A549 (cell line): ENCODE data around the gene FGF4. TPM values are rescaled to one million over a fixed set of nuclear protein-coding genes. Genes with fewer than 3 reads are reported as not detected.
A peak's percentile ranks its signal among the peaks of the same experiment; 100 is the strongest.

Experiments
- ATAC-seq, 2 experiments: fragments of 200-7000 bp in 1 of 2; fragments of >200 bp in 1 of 2; cut with Nextera tagmentation in 1 of 2; cut with Tn5 transposase in 1 of 2; 3 replicates each; pipeline versions ENCODE4 v1.8.0 to v1.9.1; 2018 to 2020; ENCODE audit warnings: mild to moderate bottlenecking in 1 of 2, moderate library complexity in 1 of 2
- CTCF ChIA-PET: fragments of 300-600 bp; sonication (Branson Sonifier 250); formaldehyde crosslinking; extraction: SDS; loops from one replicate; lab custom pipeline; 2021; ENCODE audit warnings: antibody characterized with exemption, inconsistent platforms; lab: Yijun Ruan, JAX
- POLR2A ChIA-PET: fragments of 350-600 bp; formaldehyde crosslinking; extraction: SDS; loops from one replicate; lab custom pipeline; 2021; ENCODE audit warnings: antibody characterized with exemption, inconsistent platforms; lab: Yijun Ruan, JAX
- DNase-seq, 2 experiments: peaks; one replicate each; pipeline versions ENCODE4 v3.0.0 to v3.0.0-alpha.2; 2011 to 2016; ENCODE audit warnings: low read depth in 1 of 2, low spot score in 1 of 2
- FAIRE-seq: peaks from 2 replicates; lab custom pipeline; 2011; peaks lifted over from hg19 to GRCh38; lab: Jason Lieb, UNC
- H3K27ac ChIP-seq, 2 experiments: fragments of >200 bp; sonication (Bioruptor Twin); formaldehyde crosslinking; 3 replicates each; pipeline ENCODE4 v1.5.1; 2016 to 2017
- H3K4me1 ChIP-seq: fragments of >200 bp; sonication (Bioruptor Twin); formaldehyde crosslinking; 3 replicates; pipeline ENCODE4 v1.6.1; 2016
- H3K4me2 ChIP-seq: fragments of >200 bp; sonication (Bioruptor Twin); formaldehyde crosslinking; 3 replicates; pipeline ENCODE4 v1.6.1; 2016
- H3K4me3 ChIP-seq: fragments of >200 bp; sonication (Bioruptor Twin); formaldehyde crosslinking; 3 replicates; pipeline ENCODE4 v1.5.1; 2016
- H3K9me3 ChIP-seq: fragments of >200 bp; sonication (Bioruptor Twin); formaldehyde crosslinking; 3 replicates; pipeline ENCODE4 v1.6.1; 2016
- CBX8 ChIP-seq: fragments of 200-600 bp; sonication (generic); IDR thresholded peaks from 2 replicates; pipeline ENCODE4 v1.6.1; 2016
- EP300 ChIP-seq, 2 experiments: fragments of >200 bp; sonication (Bioruptor Twin); formaldehyde crosslinking; IDR thresholded peaks; 2 replicates in 1 of 2; 3 replicates in 1 of 2; pipeline ENCODE4 v1.6.1; 2016 to 2017
- FOXS1 ChIP-seq: fragments of 250-450 bp; sonication (Bioruptor Pico); IDR thresholded peaks from 2 replicates; pipeline ENCODE4 v1.5.0; 2020; ENCODE audit warnings: mild to moderate bottlenecking, moderate library complexity
- HEYL ChIP-seq: fragments of 250-450 bp; sonication (Bioruptor Pico); IDR thresholded peaks from 2 replicates; pipeline ENCODE4 v1.8.0; 2021; ENCODE audit warnings: mild to moderate bottlenecking, moderate library complexity
- HMGXB4 ChIP-seq: fragments of 250-450 bp; sonication (Bioruptor Pico); IDR thresholded peaks from 2 replicates; pipeline ENCODE4 v1.5.0; 2021; ENCODE audit warnings: mild to moderate bottlenecking, moderate library complexity, borderline replicate concordance
- HOXB13 ChIP-seq: fragments of 250-450 bp; sonication (Bioruptor Pico); IDR thresholded peaks from 2 replicates; pipeline ENCODE4 v1.5.0; 2020; ENCODE audit warnings: low read depth, mild to moderate bottlenecking, moderate library complexity
- JUN ChIP-seq, 2 experiments: fragments of >200 bp; sonication (Bioruptor Twin); formaldehyde crosslinking; IDR thresholded peaks; 2 replicates in 1 of 2; 3 replicates in 1 of 2; pipeline ENCODE4 v1.6.1; 2016 to 2017
- JUNB ChIP-seq: fragments of >200 bp; sonication (Bioruptor Twin); formaldehyde crosslinking; IDR thresholded peaks from 2 replicates; pipeline ENCODE4 v1.6.1; 2016
- KDM1A ChIP-seq: fragments of 200-600 bp; sonication (generic); IDR thresholded peaks from 2 replicates; pipeline ENCODE4 v1.6.1; 2016; ENCODE audit warnings: low read depth, mild to moderate bottlenecking
- MAX ChIP-seq: IDR thresholded peaks from 2 replicates; pipeline ENCODE4 v1.6.1; 2012
- MAZ ChIP-seq: fragments of 150-350 bp; IDR thresholded peaks from 2 replicates; pipeline ENCODE4 v1.6.1; 2014; ENCODE audit warnings: antibody characterized with exemption, low read depth, low read length, borderline replicate concordance
- MYC ChIP-seq: IDR thresholded peaks from 2 replicates; pipeline ENCODE4 v1.6.1; 2012; ENCODE audit warnings: mild to moderate bottlenecking, inconsistent platforms, low read length, improper control_type of control experiment, borderline replicate concordance
- NR3C1 ChIP-seq: fragments of >200 bp; sonication (Bioruptor Twin); formaldehyde crosslinking; IDR thresholded peaks from 3 replicates; pipeline ENCODE4 v1.6.1; 2017
- PBX3 ChIP-seq: IDR thresholded peaks from 2 replicates; pipeline ENCODE4 v1.6.1; 2012
- PHF8 ChIP-seq: fragments of 200-600 bp; sonication (generic); IDR thresholded peaks from 2 replicates; pipeline ENCODE4 v1.6.1; 2016; ENCODE audit warnings: low read depth, mild to moderate bottlenecking, antibody characterized with exemption, moderate library complexity, borderline replicate concordance
- POLR2AphosphoS2 ChIP-seq: conservative IDR thresholded peaks from 2 replicates; pipeline ENCODE4 v1.6.1; 2012; ENCODE audit warnings: low read length, improper control_type of control experiment, inconsistent platforms
- RFX5 ChIP-seq: fragments of 450-650 bp; IDR thresholded peaks from 2 replicates; pipeline ENCODE4 v1.7.1; 2014; ENCODE audit warnings: antibody characterized with exemption, mild to moderate bottlenecking, moderate library complexity
- SREBF2 ChIP-seq: fragments of 450-650 bp; IDR thresholded peaks from 2 replicates; pipeline ENCODE4 v1.6.1; 2014; ENCODE audit warnings: mild to moderate bottlenecking, moderate library complexity
- ZC3H11A ChIP-seq: fragments of 450-650 bp; IDR thresholded peaks from 2 replicates; pipeline ENCODE4 v1.6.1; 2014; ENCODE audit warnings: antibody characterized with exemption, mild to moderate bottlenecking
- ZNF302 ChIP-seq: fragments of 250-450 bp; sonication (Bioruptor Pico); IDR thresholded peaks from 2 replicates; pipeline ENCODE4 v1.9.0; 2021; ENCODE audit warnings: inconsistent platforms, mild to moderate bottlenecking, moderate library complexity
- ZSCAN20 ChIP-seq: fragments of 250-450 bp; sonication (Bioruptor Pico); IDR thresholded peaks from 2 replicates; pipeline ENCODE4 v1.8.0; 2022; ENCODE audit warnings: mild to moderate bottlenecking, moderate library complexity
- WGBS: methylation state at CpG from one replicate; pipeline ENCODE4 v1.1.6; 2017; ENCODE audit errors: missing lambda C conversion rate; 5-methylcytosine and 5-hydroxymethylcytosine counted together
- polyA plus RNA-seq, 4 experiments: library from polyadenylated mRNA; depleted of rRNA in 3 of 4; stranded (reverse); fragments of >200 nt; fragmentation: RNase III in 1 of 4; extraction: RNeasy Plus Mini Kit Qiagen cat#74134 plus additional on column Dnase treatment in 1 of 4; gene quantifications; 2 replicates in 3 of 4; 3 replicates in 1 of 4; pipeline ENCODE4 v1.2.3, GENCODE V29; 2011 to 2017

The FGF4 gene
- polyA plus RNA-seq, 2 of the 4 experiments (the other 2 are of a cell fraction) = not detected

GRCh38 chr11:69746140-69746539 lies 29.0 kb downstream of the FGF4 start:
- H3K4me1 ChIP-seq = peaks cover 7% of the 10 kb centered on the region; the same call in 1 of the 3 replicates
- H3K9me3 ChIP-seq = no peaks in the 10 kb centered on the region
- CTCF ChIA-PET = no interaction called here
- DNase-seq = no peak
- no peak overlapping the region for H3K4me2 ChIP-seq
- H3K4me3 ChIP-seq = no peak overlapping the region
- TF ChIP-seq ZSCAN20 (CRISPR knock-in tag) = no peak
- TF ChIP-seq PHF8 = no peak
- no peak for TF ChIP-seq RFX5
- no peak for TF ChIP-seq HMGXB4 (CRISPR knock-in tag)
- TF ChIP-seq FOXS1 (CRISPR knock-in tag) = no peak
- no peak for TF ChIP-seq JUN (IDR thresholded peaks at IDR 0.05)
- no peak for TF ChIP-seq CBX8
- no peak for TF ChIP-seq KDM1A
- no peak for TF ChIP-seq HOXB13 (CRISPR knock-in tag)
- TF ChIP-seq POLR2AphosphoS2 = no peak
- no peak for TF ChIP-seq JUNB
- no peak overlapping the region for H3K27ac ChIP-seq
- 46% methylated on average over 8 of the region's 8 CpGs for WGBS
- peak in 1 of 2 experiments; percentile 28; a peak in 1 of 6 replicates for ATAC-seq
- no peak for FAIRE-seq
- POLR2A ChIA-PET = no interaction called here

- H3K27ac ChIP-seq = no peak overlapping the region
- 96% methylated on average over 7 of the region's 10 CpGs for WGBS
- CTCF ChIA-PET = no interaction called here
- FAIRE-seq (no peak), ATAC-seq (no peak), DNase-seq (no peak)
- H3K9me3 ChIP-seq = no peaks in the 10 kb centered on the region
- TF ChIP-seq EP300 (IDR thresholded peaks at IDR 0.05) (no peak), PHF8 (no peak), MAX (no peak), MAZ (no peak), KDM1A (no peak), NR3C1 (no peak), ZC3H11A (no peak), MYC (no peak), SREBF2 (no peak), PBX3 (no peak), ZNF302 (CRISPR knock-in tag) (no peak)
- H3K4me2 ChIP-seq = no peak overlapping the region
- POLR2A ChIA-PET = no interaction called here
- no peak overlapping the region for H3K4me3 ChIP-seq
- H3K4me1 ChIP-seq = peaks cover 7% of the 10 kb centered on the region; the same call in 1 of the 3 replicates
Measured at GRCh38 chr11:69745201-69745600, 29.9 kb downstream of the FGF4 start.

GRCh38 chr11:69744435-69744834 lies 30.7 kb downstream of the FGF4 start:
- FAIRE-seq = no peak
- POLR2A ChIA-PET = no interaction called here

More at GRCh38 chr11:69744435-69744834, 30.7 kb downstream of the FGF4 start:
- DNase-seq (peak in 1 of 2 experiments; percentile 16), ATAC-seq (peak in 1 of 2 experiments; percentile 26; a peak in 1 of 6 replicates)
- H3K27ac ChIP-seq = 0 out of 6 replicates have a peak overlapping the region, but pooled peaks of 1 of the 2 experiments have one; percentile 2
- H3K4me2 ChIP-seq = no peak overlapping the region
- WGBS = 63% methylated on average over 7 of the region's 7 CpGs
- no peaks in the 10 kb centered on the region for H3K9me3 ChIP-seq
- CTCF ChIA-PET = interaction anchor here (0.5 kb wide), 1 partner anchor 116 kb away, joined by 3 read pairs; no protein-coding TSS in a partner anchor
- TF ChIP-seq HOXB13 (CRISPR knock-in tag) = no peak
- TF ChIP-seq HEYL = no peak
- no peak overlapping the region for H3K4me3 ChIP-seq
- H3K4me1 ChIP-seq = peaks cover 7% of the 10 kb centered on the region; the same call in 1 of the 3 replicates
